PC-3 (cell line): Measurements from ENCODE around the gene PHKG1.
"Not testable (repeated sequence)": the region's sequence is repeated elsewhere in the genome, so short reads cannot be mapped to it uniquely, and the experiment has no call there.

Experiments used
- CTCF ChIP-seq: fragments of 300-600 bp; sonication (generic); conservative IDR thresholded peaks from 2 replicates; pipeline ENCODE4 v1.5.1; 2017; ENCODE audit warnings: antibody characterized with exemption, low read depth, mild to moderate bottlenecking, low read length
- EZH2 ChIP-seq: fragments of 300-600 bp; sonication (generic); IDR thresholded peaks from one replicate; pipeline ENCODE4 v1.6.1; 2017; ENCODE audit warnings: antibody characterized with exemption, mild to moderate bottlenecking, low read length; ENCODE audit not compliant: unreplicated experiment
- EZH2phosphoT487 ChIP-seq: fragments of 300-600 bp; sonication (generic); IDR thresholded peaks from 2 replicates; pipeline ENCODE4 v1.6.1; 2018; ENCODE audit warnings: mild to moderate bottlenecking, antibody characterized with exemption, low read length, borderline replicate concordance

- TF ChIP-seq EZH2, CTCF, EZH2phosphoT487: not testable (repeated sequence)
These were observed 45.2 kb downstream of the PHKG1 start for GRCh38 chr7:56047446-56048116.
